GM18517 (cell line): ENCODE data around the gene KRT10.
A peak's percentile ranks its signal among the peaks of the same experiment; 100 is the strongest.
"Not testable (repeated sequence)": the region's sequence is repeated elsewhere in the genome, so short reads cannot be mapped to it uniquely, and the experiment has no call there.

Experiments
- ATAC-seq: cut with Tn5 transposase; IDR thresholded peaks from one replicate; pipeline ENCODE4 v1.9.1; 2021; ENCODE audit warnings: mild to moderate bottlenecking, moderate library complexity; ENCODE audit not compliant: unreplicated experiment

Gene KRT10

DNA sequence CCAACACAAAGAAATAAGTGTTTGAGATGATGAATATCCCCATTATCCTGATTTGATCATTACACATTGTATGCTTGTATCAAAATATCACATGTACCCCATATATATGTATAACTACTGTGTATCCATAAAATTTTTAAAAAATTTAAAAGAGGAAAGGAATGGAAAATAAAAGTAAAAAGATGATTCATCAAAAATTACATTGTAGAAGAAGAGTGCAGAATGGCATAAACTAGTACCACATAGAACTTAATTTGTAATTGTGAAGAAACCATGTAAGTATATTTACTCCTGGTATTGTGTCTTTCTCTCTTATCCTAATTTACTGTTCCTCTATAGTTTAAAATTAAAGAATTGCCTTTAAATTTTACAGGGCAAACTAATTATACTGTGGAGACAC, 11.5 kb upstream of the KRT10 start:
- no peak for ATAC-seq

DNA sequence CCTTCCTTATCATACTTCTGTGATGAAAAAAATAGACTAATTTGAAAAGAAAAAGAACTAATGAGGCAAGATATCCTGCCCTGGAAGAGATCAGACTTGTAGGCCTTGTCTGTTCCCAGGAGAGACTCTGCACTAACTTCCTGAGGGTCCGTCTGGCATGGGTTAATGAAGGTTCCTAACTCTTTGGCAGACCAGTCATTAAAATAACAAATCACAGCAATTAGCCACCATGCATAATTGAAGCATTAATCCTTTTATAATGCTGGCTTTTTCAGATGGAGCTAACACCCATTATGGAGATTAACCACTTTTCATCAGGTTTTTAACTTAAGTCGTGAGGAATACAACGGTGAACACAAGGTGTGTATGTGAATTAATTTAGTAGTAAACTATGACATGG, 10.4 kb upstream of the KRT10 start:
- no peak for ATAC-seq

DNA sequence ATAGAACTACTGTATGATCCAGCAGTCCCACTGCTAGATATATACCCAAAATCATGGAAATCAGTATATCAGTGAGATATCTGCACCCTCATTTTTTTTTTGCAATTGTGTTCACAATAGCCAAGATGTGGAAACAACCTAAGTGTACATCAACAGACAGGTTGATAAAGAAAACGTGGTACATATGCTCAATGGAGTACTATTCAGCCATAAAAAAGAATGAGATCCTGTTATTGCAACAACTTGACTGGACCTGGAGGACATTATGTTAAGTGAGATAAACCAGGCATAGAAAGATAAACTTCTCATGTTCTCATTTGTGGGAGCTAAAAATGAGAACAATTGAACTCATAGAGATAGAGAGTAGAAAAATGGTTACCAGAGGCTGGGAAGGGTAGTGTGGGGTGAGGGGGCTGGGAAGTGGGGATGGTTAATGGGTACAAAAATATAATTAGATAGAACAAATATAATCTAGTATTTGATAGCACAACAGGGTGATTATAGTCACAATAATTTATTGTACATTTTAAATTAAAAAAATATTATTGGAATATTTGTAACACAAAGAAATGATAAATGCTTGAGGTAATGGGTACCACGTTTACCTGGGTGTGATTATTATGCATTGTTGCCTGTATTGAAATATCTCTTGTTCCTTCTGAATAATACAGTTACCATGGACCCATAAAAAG, 7.8 kb upstream of the KRT10 start:
- no peak for ATAC-seq

DNA sequence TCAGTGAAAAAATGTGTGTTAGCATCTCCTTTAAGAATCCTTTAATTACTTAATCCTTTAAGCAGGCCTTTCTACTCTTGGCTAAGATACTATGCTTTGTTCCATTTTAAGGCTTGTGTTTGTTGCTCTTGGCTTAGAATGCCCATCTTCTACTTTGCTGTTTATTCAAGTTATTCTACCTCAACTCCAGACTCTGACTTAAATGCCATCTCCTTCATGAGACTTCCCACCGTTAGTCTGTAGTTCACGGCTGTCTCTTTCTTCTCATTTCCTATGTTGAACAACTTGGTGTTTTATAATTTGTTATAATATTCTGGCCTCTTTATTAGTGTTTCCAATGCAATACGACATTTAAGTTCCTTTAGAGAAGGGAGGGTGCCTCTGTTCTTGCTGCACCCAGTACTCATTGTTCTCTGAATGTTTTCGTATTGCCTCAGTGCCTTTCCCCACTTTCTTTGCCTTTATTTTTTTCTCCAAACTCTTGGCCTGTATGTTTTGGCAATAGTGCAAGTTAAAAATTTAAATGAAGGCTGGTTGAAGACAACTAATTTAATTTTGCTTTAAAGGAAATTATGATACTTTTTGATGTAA, 6.1 kb upstream of the KRT10 start:
- ATAC-seq = no peak

DNA sequence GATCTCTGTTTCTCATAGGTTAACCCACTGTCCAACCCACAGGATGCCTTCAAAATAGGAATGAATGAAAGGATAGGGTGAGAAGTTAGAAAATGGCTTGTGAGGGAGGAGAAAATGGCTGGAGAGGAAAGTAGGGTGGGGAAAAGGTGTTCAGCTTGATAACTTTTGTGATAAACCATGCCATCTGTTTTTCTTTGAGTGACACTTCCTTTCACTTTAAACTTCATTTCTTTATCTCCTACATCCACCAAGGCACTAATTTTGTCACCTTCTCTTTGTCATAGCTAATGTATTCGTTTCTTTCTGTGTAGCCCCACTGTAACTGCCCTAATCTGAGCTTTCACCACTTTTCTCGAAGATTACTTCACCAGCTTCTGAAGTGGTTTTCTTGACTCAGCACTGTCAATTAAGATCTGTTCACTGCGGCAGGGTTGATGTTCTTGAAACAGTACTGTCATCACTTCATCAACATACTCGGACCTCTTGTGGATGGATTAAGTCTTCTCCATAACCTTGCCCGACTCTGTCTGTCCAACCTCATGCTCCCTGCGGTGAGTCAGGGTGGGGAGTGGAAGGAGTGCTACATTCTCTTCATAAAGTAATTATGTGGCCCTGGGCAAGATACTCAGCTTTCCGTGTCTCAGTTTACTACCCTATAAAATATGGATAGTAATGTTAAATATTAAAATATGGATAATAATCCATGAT, 5.5 kb upstream of the KRT10 start:
- no peak for ATAC-seq

DNA sequence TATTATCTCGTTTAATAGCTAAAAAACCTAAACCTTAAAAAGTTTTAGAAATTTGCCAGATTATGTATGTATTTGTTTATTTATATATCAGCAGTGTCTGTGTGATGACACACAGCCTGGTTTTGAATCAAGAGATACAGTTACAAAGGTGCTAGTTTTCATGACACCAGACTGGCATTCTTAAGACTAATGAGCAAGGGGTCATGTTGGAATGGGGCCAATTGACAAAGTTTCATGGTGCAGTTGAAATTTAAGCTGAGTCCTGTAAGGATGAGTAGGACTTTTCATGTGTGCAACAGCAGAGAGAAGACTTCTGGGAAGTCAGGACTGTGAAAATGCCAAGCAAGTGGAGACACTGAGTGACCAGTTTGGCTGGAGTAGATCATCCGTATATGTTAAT, 3.2 kb upstream of the KRT10 start:
- no peak for ATAC-seq

DNA sequence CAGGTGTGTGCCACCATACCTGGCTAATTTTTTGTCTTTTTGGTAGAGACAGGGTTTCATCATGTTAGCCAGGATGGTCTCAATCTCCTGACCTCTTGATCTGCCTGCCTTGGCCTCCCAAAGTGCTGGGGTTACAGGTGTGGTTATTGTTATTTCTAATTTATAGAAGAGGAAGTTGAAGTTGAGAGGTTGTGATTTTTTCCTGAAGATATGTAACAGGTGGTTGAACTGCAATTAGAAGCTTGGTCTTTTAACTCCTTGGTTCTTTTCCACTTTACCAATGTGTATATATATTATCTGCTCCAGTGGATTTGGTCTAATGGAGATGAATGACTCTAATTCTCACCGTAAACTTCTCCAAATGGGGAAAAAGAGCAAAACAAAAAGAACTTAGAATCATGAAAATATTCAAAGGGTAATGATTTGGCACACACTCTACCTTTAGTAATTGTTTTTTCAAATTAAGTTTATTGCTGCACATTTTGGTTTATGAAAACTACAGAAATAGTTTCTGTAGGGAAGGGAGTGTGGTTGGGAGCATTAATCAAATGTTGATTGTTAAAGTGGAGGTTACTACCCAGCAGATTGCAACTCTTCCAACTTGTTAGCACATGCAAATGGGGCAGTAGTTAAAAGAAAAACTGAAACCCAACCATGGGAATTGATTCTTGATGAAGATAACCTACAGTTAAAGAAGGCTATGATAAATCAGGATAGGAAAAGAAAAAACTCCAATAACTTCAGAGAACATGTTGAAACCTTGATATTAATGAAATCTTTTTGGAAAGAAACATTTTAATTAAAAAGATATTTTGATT, 1.8 kb upstream of the KRT10 start:
- ATAC-seq = no peak

DNA sequence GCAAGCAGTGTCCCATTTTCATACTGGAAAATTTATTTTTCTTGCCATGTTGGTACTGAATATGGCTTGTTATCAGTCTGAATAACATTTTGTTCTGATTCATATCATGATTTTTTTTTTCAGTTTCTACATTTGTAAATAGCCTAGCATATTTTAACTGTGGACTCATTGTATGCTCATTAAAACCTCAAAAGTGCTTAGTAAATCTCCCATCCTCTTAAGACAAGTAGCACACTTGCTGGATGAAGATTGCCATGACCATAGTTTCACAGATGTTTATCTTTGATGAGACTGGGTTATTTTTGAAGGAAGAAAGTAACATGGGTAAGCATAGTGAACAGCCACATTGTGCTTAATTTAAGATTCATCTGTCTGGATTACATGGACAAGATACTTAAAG, 878 bp downstream of the KRT10 start:
- ATAC-seq = no peak

DNA sequence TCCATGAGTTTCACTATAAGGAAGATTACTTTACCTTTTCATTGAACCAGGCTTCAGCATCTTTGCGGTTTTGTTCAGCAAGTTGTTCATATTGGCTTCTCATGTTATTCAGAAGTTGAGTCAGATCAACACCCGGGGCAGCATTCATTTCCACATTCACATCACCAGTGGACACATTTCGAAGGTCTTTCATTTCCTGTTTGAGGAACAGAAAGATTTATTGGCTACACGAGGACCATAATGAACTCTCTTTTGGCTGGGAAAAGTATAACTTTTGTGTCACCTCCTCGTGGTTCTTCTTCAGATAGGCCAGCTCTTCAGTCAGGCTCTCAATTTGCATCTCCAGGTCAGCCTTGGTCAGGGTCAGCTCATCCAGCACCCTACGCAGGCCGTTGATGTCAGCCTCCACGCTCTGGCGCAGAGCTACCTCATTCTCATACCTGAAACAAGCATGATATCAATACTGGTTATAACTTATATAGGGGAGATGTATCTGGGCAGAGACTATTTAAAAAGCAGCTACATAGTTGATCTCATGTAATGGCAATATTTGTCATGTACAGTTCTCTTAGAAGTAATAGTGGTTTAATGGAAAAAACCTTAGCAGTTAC, 2.1 kb downstream of the KRT10 start:
- no peak for ATAC-seq

DNA sequence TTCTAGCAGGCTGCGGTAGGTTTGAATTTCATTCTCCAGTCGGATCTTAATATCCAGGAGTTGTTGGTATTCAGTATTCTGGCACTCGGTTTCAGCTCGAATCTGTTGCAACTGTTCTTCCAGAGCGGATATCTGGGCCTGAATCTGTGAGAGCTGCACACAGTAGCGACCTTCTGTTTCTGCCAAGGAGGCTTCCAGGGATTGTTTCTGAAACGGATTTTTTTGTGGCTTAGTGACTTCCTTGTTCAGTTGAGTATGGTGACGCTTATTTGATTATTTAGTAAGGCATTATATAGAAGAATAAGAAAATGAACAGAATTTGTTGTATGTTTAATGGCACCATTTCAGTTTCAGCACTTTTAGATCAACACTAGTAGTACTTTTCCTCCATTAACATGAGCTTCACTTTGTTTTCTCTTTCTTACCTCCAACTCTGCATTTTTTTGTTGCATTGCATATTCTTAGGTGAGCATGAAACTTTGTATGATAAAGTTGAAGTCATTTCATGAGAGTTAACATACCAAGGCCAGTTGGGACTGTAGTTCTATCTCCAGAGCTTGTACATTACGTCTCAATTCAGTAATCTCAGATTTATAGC, 2.8 kb downstream of the KRT10 start:
- ATAC-seq = no peak

DNA sequence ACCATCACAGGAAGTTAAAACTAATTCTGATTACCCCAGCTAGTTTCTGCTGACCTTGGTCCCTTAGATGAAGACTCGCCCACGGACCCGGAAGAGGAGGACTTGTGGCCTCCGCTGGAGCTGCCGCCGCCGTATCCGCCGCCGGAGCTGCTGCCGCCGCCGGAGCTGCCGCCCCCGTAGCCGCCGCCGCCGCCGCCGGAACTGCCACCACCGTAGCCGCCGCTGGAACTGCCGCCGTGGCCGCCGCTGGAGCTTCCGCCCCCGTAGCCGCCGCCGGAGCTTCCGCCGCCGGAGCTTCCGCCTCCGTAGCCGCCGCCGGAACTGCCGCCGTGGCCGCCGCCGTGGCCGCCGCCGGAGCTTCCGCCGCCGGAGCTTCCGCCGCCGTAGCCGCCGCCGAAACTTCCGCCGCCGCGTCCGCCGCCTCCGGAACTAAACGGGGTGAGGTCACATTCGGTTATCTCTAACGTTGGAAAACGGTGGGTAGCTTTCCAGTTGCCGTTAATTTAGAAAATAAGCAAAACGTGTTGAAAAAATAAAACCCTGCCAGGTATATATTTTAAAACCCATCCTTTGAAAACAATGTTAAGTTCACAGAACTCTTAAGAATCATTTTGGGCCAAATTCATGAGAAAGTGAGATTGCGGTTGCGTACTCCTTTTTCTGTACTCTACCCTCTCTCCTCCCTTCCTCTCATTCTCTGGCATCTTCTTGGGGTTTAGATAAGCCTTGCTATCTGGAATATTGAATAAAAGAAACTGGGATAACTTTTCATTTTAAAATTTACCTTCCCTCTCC, 3.5 kb downstream of the KRT10 start:
- ATAC-seq = peak; percentile 73

DNA sequence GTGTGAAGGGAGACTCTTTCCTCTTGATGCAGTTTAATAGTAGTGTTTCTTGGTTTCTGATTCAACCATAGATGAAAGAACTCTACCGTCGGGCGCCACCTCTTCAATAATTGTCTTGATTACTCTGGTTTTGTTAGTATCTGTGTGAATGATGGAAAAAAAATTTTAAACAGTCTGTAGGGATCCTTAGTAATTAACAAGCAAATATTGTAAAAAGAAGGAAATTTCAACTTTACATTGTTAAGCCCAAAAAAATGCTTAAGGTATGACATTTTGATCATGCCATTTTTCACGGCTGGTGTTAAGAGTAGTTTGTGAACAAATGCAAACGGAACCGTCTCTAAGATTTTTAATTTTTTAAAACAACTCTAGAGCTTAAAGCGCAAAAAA, 4.1 kb downstream of the KRT10 start:
- ATAC-seq = no peak

DNA sequence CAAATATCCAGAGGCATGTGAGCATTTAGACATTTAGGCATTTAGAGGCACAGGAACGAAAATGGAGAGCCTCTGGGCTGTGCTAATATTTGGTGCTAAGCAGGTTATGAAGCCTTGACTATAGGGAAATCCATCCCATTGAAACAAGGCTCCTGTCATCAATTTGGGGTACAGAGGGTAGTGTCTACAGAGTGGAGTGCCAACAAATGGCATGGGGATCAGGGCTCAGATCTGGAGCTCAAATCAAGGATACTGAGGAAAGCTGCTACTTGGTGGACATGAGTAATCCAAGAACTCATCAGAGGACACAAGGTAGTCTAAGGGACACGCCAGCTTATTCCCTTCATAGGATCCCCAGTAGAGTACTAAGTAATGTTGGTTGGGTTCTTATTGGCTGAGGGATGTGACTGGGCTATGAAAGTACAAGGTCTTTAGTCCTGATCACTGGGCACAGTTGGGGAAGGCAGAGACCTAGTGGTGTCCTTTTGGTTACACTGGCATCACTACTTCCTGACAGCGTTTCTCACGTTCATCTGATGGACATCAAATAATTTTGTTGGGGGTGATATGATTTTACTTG, 5.2 kb downstream of the KRT10 start:
- ATAC-seq = no peak

DNA sequence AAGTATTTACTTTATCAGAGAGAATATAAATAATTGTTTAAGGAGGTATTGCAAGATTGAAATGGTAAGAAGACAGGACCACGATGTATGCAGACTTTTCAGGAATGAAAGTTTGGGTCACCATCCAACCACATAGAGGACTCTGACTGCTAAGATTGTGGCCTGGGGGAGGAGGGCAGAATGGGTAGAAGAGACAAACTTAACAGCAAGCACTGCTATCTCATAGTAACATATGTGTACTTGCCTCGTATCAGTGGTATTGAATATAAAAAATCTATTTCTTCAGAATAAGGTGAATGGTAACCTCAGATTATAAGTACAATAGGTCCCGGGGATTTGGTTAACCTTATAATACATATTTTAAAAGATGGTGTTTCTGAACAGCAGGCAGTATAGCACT, 5.8 kb downstream of the KRT10 start:
- ATAC-seq = no peak

DNA sequence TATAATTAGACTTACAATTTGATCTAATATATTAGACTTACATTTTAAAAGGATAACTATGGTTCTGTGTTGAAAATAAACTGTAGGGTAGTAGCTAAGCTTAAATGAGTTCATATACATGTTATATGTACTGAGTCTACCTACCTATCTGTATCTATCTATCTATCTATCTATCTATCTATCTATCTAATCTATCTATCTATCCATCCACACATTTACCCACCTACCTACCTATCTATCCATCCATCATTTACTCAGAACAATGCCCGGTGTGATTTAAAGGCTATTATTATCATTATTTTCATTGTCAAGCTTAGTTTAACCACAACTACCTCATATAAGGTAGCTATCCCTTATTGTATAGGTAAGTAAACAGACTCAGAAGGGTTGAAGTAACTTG, 7.0 kb downstream of the KRT10 start:
- no peak for ATAC-seq

DNA sequence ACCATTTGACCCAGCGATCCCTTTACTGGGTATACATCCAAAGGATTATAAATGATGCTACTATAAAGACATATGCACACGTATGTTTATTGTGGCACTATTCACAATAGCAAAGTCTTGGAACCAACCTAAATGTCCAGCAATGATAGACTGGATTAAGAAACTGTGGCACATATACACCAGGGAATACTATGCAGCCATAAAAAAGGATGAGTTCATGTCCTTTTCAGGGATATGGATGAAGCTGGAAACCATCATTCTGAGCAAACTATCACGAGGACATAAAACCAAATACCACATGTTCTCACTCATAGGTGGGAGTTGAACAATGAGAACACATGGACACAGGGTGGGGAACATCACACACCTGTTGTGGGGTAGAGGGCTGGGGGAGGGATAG, 7.8 kb downstream of the KRT10 start:
- not testable (repeated sequence) for ATAC-seq

DNA sequence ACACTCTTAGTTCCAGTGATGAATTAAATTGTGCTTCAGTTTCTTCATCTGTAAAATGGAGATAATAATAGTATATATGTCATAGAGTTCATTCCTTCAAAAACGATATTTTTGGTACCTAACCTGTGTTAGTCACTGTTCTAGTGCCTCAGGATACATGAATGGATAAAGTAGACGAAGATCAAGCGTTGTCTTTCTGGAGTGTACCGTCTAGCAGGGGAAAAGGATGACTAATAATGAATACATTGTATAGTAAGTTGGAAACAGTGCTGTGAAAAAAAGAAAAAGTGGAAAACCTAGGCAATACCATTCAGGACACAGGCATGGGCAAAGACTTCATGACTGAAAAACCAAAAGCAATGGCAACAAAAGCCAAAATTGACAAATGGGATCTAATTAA, 8.6 kb downstream of the KRT10 start:
- no peak for ATAC-seq

DNA sequence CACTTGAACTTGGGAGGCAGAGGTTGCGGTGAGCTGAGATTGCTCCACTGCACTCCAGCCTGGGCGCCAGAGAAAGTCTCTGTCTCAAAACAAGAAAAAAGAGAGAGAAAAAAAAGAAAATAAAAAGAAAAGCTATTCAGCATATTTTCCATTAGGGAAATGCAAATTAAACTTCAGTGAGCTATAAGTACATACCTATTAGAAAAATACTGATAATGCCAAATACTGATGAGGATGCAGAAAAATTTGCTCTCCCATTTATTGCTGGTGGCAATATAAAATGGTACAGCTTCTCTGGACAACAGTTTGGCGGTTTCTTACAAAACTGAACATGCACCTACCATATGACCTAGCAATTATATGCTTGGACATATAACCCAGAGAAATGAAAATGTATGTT, 9.8 kb downstream of the KRT10 start:
- ATAC-seq = no peak

DNA sequence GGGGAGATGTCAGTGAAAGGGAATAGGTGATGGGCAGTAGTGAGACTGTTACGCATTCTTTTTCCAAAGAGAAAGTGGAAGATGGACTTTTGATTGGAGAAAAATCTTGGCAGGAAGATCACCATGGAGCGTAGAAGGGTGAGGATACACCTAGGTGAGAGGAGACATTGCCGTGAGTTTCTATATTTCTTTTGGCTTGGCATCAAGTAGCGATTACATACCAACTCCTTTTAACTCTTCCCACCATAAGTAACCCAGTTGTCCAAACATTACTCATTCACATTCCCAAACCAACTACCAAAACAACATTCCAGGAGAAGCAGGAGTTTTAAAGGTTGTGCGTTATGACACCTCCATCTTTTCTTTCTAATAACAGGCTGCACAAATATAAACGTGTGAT, 11.9 kb downstream of the KRT10 start:
- no peak for ATAC-seq
